HG03521 (cell line): ENCODE data around the gene PLK5.
"Not testable (repeated sequence)": the region's sequence is repeated elsewhere in the genome, so short reads cannot be mapped to it uniquely, and the experiment has no call there.

ENCODE experiments used
- ATAC-seq: cut with Tn5 transposase; IDR thresholded peaks from one replicate; pipeline ENCODE4 v1.9.1; 2021; ENCODE audit warnings: mild to moderate bottlenecking, moderate library complexity; ENCODE audit not compliant: unreplicated experiment

Gene PLK5

GRCh38 chr19:1523412-1524286, at the start of gene PLK5:
Gene PLK5, plus strand, starts transcription at chr19:1524077. Its CDS starts 2,920 bp downstream, at chr19:1526997.
- no peak for ATAC-seq

GRCh38 chr19:1474765-1475351, 49.0 kb upstream of the PLK5 start:
- ATAC-seq: no peak

GRCh38 chr19:1475751-1476437, 48.0 kb upstream of the PLK5 start:
- ATAC-seq: no peak

- not testable (repeated sequence) for ATAC-seq
Observed at GRCh38 chr19:1477056-1477455, 46.8 kb upstream of the PLK5 start.

GRCh38 chr19:1478934-1479707, 44.8 kb upstream of the PLK5 start, which contains the start of gene C19orf25:
Gene C19orf25, minus strand, starts transcription at chr19:1479215. Its CDS starts 312 bp downstream, at chr19:1478903.
- peak; percentile 78 for ATAC-seq

- no peak for ATAC-seq
Observed at GRCh38 chr19:1481224-1481892, 42.5 kb upstream of the PLK5 start.

- ATAC-seq: no peak
Observed at GRCh38 chr19:1481893-1482360, 42.0 kb upstream of the PLK5 start.

- ATAC-seq: no peak
Observed at GRCh38 chr19:1482361-1483130, 41.3 kb upstream of the PLK5 start.

GRCh38 chr19:1483131-1483978, 40.5 kb upstream of the PLK5 start:
- no peak for ATAC-seq

GRCh38 chr19:1483979-1484428, 39.9 kb upstream of the PLK5 start:
- no peak for ATAC-seq

- no peak for ATAC-seq
Observed at GRCh38 chr19:1486720-1487575, 36.9 kb upstream of the PLK5 start.

GRCh38 chr19:1487576-1488281, 36.1 kb upstream of the PLK5 start:
- no peak for ATAC-seq

- no peak for ATAC-seq
Observed at GRCh38 chr19:1488282-1488601, 35.6 kb upstream of the PLK5 start.

- no peak for ATAC-seq
Observed at GRCh38 chr19:1489463-1490310, 34.2 kb upstream of the PLK5 start.

- peak; percentile 87 for ATAC-seq
Observed at GRCh38 chr19:1490311-1491113, 33.4 kb upstream of the PLK5 start, which contains the start of gene PCSK4. Gene PCSK4, minus strand, starts transcription at chr19:1490350. Its CDS starts 4 bp downstream, at chr19:1490346.
